Left cardiac atrium (tissue), 4 donors: ENCODE results near the gene STXBP5. TPM values are rescaled to one million over a fixed set of nuclear protein-coding genes. Genes with fewer than 3 reads are reported as not detected.
"Not testable (repeated sequence)": the region's sequence is repeated elsewhere in the genome, so short reads cannot be mapped to it uniquely, and the experiment has no call there.

Source experiments
- ATAC-seq, 2 donors: fragments of 200-7000 bp; cut with Tn5 transposase; one replicate each; pipeline ENCODE4 v1.9.1; 2020; ENCODE audit warnings: mild to moderate bottlenecking in 2 of 2, moderate library complexity in 2 of 2
- DNase-seq: peaks from one replicate; pipeline ENCODE4 v3.0.0-alpha.2; 2020
- intact Hi-C, 2 donors: fragments of 100-400 bp; cut with DNase I; formaldehyde crosslinking; loops; one replicate each; pipeline versions ENCODE4 v1.14.1 to v1.15.1; 2022 to 2023
- total RNA-seq, 2 donors: library from RNA; stranded (reverse); fragmentation: NEBNext Ultra II Directional; extraction: Animal tissue kit (Norgen Biotek cat#: 25700); gene quantifications; one replicate each; pipeline ENCODE4 v1.2.1, GENCODE V29; 2021
- donor health status: DM: no; HTN: yes; CAD: no.
- donor health status: DM: no; HTN: yes; CAD: no; lungs with severe emphysema.
- donor health status: DM: yes; HTN: yes; CAD: no.
- donor health status: Dilated cardiomyopathy.

The STXBP5 gene
- total RNA-seq, 2 donors from 2014 or later: 10.6 to 13.0 TPM

- intact Hi-C loops: no loop called here
- no peak for DNase-seq
- ATAC-seq: no peak
Observed at GRCh38 chr6:147325557-147325956, 121.3 kb downstream of the STXBP5 start.

- ATAC-seq (no peak), DNase-seq (no peak)
- intact Hi-C loops: no loop called here
Observed at GRCh38 chr6:147331401-147331800, 127.2 kb downstream of the STXBP5 start.

- ATAC-seq: no peak
- intact Hi-C loops: no loop called here
Observed at GRCh38 chr6:147337921-147338320, 133.7 kb downstream of the STXBP5 start.

GRCh38 chr6:147341486-147341885, 137.3 kb downstream of the STXBP5 start:
- DNase-seq (no peak), ATAC-seq (no peak)
- intact Hi-C loops: no loop called here

More at GRCh38 chr6:147337921-147338320, 133.7 kb downstream of the STXBP5 start:
- DNase-seq: no peak

GRCh38 chr6:147345902-147346301, 141.7 kb downstream of the STXBP5 start:
- DNase-seq: no peak
- no peak for ATAC-seq
- intact Hi-C loops: no loop called here

GRCh38 chr6:147347179-147347881, 143.1 kb downstream of the STXBP5 start:
- no peak for ATAC-seq
- no peak for DNase-seq
- intact Hi-C loops: no loop called here

- no peak for ATAC-seq
- intact Hi-C loops: no loop called here
- no peak for DNase-seq
Observed at GRCh38 chr6:147347882-147348575, 143.8 kb downstream of the STXBP5 start.

- no peak for DNase-seq
- intact Hi-C loops: no loop called here
- no peak for ATAC-seq
Observed at GRCh38 chr6:147361311-147361981, 157.2 kb downstream of the STXBP5 start.

GRCh38 chr6:147366290-147366689, 162.1 kb downstream of the STXBP5 start:
- intact Hi-C loops: no loop called here
- DNase-seq (no peak), ATAC-seq (no peak)

- intact Hi-C loops: no loop called here
- ATAC-seq (no peak), DNase-seq (no peak)
Observed at GRCh38 chr6:147371325-147371724, 167.1 kb downstream of the STXBP5 start.

- ATAC-seq (no peak), DNase-seq (no peak)
- intact Hi-C loops: no loop called here
Observed at GRCh38 chr6:147372806-147373205, 168.6 kb downstream of the STXBP5 start.

- no peak for ATAC-seq
- intact Hi-C loops: no loop called here
Observed at GRCh38 chr6:147378819-147379218, 174.6 kb downstream of the STXBP5 start.

GRCh38 chr6:147380841-147381240, 176.6 kb downstream of the STXBP5 start:
- ATAC-seq, DNase-seq: not testable (repeated sequence)

More at GRCh38 chr6:147378819-147379218, 174.6 kb downstream of the STXBP5 start:
- DNase-seq: no peak

GRCh38 chr6:147381712-147382111, 177.5 kb downstream of the STXBP5 start:
- no peak for DNase-seq
- ATAC-seq: no peak
- intact Hi-C loops: no loop called here

More at GRCh38 chr6:147380841-147381240, 176.6 kb downstream of the STXBP5 start:
- intact Hi-C loops: not testable (repeated sequence)

GRCh38 chr6:147382945-147383554, 178.8 kb downstream of the STXBP5 start:
- intact Hi-C loops: no loop called here
- no peak for ATAC-seq

GRCh38 chr6:147384029-147384428, 179.8 kb downstream of the STXBP5 start:
- no peak for DNase-seq
- intact Hi-C loops: no loop called here
- no peak for ATAC-seq

More at GRCh38 chr6:147382945-147383554, 178.8 kb downstream of the STXBP5 start:
- DNase-seq: no peak

- no peak for ATAC-seq
- no peak for DNase-seq
- intact Hi-C loops: no loop called here
Observed at GRCh38 chr6:147384737-147385710, 180.8 kb downstream of the STXBP5 start.

- no peak for DNase-seq
- ATAC-seq: no peak
- intact Hi-C loops: no loop called here
Observed at GRCh38 chr6:147389463-147389862, 185.2 kb downstream of the STXBP5 start.
